GM23248 (cell line): ENCODE results near the gene PHIP.

Experiments
- EZH2 ChIP-seq: fragments of 200-600 bp; sonication (generic); IDR thresholded peaks from 2 replicates; pipeline ENCODE4 v1.6.1; 2018; ENCODE audit warnings: antibody characterized with exemption, mild to moderate bottlenecking; ENCODE audit not compliant: insufficient read depth, poor library complexity, severe bottlenecking
- EZH2phosphoT487 ChIP-seq: fragments of 200-600 bp; sonication (generic); IDR thresholded peaks from 2 replicates; pipeline ENCODE4 v1.6.1; 2018; ENCODE audit warnings: antibody characterized with exemption, moderate library complexity, mild to moderate bottlenecking, low read depth; ENCODE audit not compliant: insufficient read depth

- no peak for TF ChIP-seq EZH2
- TF ChIP-seq EZH2phosphoT487 = no peak
Observed at GRCh38 chr6:78896227-78896626, 181.8 kb downstream of the PHIP start.
